Bone marrow (tissue), 2 donors: Measurements from ENCODE around the gene CPM.

Source experiments
- DNase-seq, 2 donors: peaks; one replicate each; lab custom pipeline; 2025; lab: John Stamatoyannopoulos, UW

The CPM gene

GRCh38 chr12:68956466-68956865 lies 23.5 kb upstream of the CPM start:
- DNase-seq, result no peak

DNA sequence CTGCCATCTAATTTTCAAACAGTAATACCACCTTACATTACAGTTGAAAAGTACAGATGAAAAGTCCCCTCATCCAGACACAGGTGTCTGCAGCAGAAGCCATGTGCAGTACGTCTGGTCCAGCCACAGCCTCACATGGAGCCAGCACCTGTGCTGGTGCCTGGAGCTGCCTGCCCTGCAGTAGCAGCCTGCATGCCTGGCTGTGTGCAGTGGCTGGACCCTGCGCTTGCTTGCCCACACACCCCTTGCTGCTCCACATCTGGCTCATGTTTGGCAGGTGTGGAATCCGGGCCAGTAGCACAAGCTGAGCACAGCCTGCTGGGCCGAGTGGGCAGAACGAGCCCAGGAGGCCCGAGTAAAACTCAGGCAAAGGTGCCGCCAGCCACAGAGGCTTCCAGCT lies 21.8 kb upstream of the CPM start:
- no peak for DNase-seq

GRCh38 chr12:68953536-68953935 lies 20.6 kb upstream of the CPM start:
- no peak for DNase-seq

DNA sequence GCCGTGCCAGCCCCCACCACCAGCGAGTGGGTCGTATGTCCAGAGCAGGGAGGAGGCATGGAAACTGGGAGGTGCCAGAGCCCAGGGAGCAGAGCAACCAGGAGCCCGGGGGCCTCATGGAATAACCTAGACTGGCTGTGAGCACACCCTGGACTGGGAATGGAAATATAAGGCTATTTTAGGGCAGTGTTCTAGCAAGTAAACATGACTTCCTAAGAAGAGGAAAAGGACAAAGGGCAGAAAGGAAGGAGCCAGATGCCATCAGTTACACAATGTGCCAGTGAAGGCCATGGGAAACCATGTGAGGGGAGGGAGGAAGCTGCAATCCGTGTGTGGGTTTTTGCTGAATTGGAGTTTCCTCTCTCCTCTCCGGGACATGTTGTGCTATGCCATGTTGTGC lies 18.7 kb upstream of the CPM start:
- no peak for DNase-seq

- DNase-seq, result no peak
These were observed 17.5 kb upstream of the CPM start for GRCh38 chr12:68950511-68950910.

GRCh38 chr12:68945255-68945654 lies 12.3 kb upstream of the CPM start:
- DNase-seq, result no peak

DNA sequence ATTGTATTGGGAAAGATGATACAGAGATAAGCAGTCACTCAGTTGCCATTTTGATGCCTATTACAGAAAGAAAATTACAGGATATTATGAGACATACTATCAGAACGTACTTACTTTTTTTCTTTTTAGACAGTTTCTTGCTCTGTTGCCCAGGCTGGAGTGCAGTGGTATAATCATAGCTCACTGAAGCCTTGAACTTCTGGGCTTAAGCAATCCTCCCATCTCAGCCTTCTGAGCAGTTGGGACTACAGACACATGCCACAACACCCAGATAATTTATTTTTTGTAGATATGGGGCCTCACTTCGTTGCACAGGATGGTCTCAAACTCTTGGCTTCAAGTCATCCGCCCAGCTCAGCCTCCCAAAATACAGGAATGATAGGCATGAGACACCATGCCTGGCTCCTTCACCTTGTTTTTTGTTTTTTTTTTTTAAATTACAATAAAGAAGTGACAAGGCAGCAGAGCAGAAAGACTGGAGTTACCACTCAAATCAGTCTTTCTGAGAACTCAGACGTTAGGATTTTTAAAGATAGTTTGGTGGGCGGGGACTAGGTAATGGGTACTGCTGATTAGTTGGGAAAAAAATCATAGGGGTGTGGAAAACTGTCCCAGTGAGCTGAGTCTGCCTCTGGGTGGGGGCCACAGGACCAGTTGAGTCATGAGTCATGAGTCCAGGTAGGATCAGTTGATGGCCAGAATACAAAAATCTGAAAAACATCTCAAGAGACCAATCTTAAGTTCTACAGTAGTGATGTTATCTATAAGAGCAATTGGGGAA lies 11.5 kb upstream of the CPM start:
- no peak for DNase-seq

GRCh38 chr12:68943848-68944247 lies 10.9 kb upstream of the CPM start:
- no peak for DNase-seq

DNA sequence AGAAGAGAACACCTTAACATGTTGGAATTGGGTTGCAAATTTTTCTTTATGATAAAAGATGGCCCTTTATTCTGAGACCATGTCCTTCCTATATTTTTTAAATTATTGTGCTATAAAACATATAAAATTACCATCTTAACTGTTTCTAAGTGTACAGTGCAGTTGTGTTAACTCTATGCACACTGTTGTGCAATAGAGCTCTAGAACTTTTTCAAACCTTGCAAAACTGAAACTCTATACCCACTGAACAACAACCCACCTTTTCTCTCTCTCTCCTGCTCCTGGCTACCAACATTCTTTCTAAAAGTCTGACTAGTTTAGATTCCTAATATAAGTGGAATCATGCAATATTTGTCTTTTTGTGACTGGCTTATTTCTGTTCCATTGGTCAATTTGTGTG lies 7.8 kb upstream of the CPM start:
- no peak for DNase-seq

- DNase-seq, result no peak
These were observed 6.5 kb upstream of the CPM start for GRCh38 chr12:68939505-68939904.

DNA sequence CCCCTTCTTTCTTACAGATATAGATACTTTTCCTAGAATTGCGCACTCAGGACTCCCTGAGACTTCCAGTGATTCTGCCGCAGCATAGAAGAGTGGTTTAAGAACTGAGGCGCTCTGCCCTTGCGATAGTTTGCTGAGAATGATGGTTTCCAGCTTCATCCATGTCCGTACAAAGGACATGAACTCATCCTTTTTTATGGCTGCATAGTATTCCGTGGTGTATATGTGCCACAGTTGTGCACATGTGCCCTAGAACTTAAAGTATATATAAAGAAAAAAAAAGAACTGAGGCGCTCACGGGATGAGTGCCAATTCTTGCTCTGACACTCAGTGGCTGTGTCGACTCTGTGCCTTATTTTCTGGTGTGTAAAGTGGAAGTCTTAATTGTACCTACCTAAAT lies 1.4 kb upstream of the CPM start:
- DNase-seq, result no peak

DNA sequence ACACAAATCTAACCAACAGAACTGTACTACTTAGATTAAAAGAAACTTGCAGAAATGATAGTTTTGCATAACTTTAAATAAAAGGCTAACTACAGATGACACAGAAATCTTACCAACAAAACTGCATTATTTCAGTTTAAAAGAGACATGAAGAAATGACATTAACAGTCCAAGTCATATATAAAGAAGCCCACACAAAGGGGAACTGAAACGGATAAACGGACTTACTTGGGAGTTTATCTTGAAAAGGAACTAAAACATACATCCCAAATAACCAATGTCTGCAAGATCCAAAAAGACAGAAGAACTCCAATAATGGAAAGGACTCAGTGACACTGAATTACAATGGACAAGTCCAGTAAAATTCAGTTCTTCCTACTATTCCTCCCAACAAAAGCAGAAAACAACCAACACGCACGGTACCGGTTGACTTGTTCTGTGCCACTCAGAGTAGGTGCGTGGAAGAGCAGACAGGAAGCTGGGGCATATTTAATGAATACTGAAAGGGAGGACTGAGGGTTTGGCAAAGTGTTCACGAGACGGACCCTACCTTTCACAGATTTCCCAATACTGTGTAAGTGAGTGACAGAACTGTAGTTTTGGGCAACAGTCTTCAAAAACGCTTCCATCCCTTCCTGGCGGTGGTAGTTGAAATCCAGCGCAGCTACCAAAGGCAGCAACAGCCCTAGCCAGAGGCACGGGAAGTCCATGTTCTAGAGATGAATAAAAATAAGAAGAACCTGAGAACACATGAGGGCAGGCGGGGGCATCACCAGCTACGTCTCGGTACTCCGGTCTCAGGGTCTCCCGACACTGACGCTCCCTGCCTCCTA lies 627 bp downstream of the CPM start:
- no peak for DNase-seq

DNA sequence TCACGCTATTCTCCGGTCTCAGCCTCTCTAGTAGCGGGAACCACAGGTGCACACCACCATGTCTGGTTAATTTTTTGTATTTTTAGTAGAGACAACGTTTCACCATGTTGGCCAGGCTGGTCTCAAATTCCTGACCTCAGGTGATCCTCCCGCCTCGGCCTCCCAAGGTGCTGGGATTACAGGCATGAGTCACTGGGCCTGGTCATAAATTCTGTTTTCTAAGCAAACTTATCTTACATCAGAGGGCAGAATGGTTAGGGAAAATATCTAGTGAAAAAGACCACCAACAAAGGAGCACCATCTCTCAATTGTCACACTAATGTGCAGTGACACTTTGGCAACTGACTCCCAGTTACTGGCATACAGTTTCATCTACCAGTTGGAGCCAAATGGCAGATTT lies 2.8 kb downstream of the CPM start:
- no peak for DNase-seq

DNA sequence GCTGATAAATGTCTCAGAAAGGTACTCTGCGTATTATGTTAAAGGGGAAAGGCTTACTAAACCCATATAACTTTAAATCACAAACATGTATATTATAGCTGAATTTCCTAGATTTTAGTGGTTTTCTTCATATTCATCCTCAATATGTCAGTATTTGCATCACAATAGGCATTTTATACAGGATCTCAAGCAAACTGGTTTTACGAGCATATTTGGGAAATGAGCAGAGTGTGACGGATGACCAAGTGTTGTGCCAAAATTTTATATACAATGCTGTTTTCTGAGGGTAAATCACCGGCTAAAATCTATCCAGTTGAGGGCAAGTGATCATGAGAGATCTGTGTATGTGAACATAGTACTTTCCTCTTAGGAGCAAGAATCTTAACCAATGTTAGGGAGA lies 8.4 kb downstream of the CPM start:
- DNase-seq, result no peak

- DNase-seq, result no peak
These were observed 13.3 kb downstream of the CPM start for GRCh38 chr12:68919581-68920239.

DNA sequence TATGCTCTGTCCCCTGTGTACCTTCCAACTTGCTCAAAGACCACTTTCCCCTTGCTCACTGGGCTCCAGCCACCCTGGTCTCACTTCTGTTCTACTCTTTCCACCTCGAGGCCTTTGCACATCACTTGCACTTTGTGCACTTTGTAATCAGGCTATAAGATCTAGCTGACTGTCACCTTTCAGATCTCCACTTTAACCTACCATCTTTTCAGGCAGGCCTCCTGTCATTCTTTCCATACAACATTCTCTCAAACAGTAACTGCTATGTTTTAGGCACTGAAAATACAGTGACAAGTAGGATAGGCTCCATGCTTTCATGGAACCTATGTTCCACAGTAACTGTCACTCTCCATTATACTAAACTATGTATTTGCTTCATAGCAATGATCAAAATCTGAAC lies 14.0 kb downstream of the CPM start:
- DNase-seq, result no peak

DNA sequence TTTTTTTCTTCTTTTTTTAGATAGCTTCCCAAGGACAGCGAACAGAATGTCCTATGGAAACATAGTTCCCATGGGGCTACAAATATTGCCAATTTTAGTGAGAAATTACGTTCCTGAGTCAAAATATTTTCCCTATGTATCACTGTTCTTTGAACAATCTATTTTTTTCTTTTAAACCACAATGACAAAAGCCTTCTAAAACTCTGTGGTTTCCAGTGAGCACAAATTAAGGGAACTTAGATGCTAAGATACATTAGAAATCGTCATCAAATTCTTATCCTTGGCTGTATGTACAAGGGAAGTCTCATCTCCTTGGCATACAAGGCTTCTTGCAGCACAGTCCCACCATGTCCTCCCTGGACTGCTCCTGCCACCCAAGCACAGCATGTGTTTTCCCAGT lies 17.9 kb downstream of the CPM start:
- DNase-seq, result no peak

- no peak for DNase-seq
These were observed 19.3 kb downstream of the CPM start for GRCh38 chr12:68913682-68914081.

DNA sequence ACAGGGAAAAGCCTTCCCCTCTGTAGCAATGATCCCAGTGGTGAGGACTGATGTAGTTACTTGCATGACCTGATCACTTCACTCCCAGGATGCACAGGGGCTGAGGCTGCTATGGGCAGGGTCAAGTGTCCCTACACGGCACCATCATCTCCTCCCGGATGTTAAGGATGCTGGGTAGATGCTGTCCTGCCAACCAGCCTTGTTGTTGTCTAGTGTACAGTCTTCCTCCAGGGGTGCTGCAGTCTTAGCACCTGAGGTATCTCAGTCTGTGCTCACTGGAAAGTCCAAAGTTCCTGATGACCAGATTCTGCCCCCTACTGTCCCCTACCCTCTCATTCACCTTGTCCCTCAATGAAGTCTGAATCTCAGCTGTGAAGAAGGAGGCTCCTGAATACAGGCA lies 20.1 kb downstream of the CPM start:
- DNase-seq, result no peak

DNA sequence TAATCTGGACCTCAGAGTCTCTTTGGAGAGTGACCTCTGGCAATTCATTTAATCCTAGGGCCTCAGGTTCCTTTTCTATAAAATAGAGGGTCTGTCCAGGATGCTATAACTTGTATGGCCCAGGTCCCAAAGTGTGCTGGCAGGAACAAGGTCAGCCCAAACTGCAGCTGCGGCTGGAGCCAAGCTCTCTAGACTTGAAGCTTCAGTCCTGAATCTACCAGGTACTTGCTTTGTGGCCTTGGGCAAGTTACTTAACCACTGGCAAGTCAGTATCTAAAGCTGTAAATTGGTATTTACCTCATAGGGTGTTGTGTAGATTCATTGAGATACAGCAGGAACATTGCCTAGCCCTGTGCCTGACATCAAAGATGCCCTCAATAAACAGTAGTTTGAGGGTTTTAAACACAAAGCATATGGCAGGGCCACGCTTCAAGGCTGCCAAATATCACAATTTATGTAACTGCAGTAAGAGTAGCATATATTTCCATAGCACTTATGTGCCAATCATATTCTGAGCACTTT lies 21.7 kb downstream of the CPM start:
- no peak for DNase-seq

GRCh38 chr12:68910128-68910527 lies 22.8 kb downstream of the CPM start:
- DNase-seq, result no peak

DNA sequence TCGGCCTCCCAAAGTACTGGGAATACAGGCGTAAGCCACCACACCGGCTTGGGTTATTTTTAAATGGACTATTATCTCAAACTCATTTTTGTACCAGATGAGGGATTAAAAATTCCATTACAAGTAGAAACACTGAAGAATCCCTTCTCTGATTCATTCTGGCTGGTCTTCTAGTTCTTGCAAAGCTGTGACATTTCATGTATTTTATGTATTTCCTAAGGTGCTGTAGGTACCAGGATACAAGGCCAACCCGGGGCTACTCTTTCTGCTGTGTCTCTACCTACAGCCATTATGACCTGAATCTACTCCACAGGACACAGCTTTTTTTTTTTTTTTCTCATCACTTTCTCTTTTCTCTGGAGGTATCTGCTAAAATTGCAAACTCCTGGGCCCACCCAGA lies 24.9 kb downstream of the CPM start:
- DNase-seq, result no peak

- no peak for DNase-seq
These were observed 27.2 kb downstream of the CPM start for GRCh38 chr12:68905733-68906132.
